ENCODE data around the gene HAL.

The HAL gene

DNA sequence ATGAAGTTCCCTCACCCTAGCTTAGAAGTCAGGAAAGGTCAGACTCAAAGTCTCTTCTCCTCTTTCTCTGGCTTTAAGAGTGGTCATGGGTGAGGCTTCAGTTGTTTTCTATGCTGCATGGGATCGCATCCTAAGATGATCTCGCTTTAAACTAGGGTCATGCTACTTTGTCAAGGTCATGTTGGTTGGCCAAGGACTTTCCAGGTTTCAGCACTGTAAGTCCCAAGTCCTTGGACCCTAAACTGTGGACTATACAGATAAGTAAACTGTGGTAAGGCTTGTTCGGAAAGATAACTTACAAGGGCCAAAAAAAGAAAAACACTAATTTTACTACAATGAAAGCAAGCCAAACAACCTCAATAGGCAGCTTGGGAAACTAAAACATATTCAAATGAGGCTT, 17.4 kb downstream of the HAL start:
- H3K4me3 ChIP-seq (replicated peaks; ENCODE audit: low read depth, low read length), result no peak overlapping the region
- no peaks in the 10 kb centered on the region; the same call in 1 of the 2 replicates for H3K27me3 ChIP-seq (replicated peaks; ENCODE audit: control insufficient read depth, insufficient read depth, low read length)
- DNase-seq (ENCODE audit: extremely low read depth, insufficient read length), result no peak
- H3K36me3 ChIP-seq (ENCODE audit: control insufficient read depth, insufficient read depth, low read length), result no peaks in the 10 kb centered on the region
- TF ChIP-seq, protein P1, sequence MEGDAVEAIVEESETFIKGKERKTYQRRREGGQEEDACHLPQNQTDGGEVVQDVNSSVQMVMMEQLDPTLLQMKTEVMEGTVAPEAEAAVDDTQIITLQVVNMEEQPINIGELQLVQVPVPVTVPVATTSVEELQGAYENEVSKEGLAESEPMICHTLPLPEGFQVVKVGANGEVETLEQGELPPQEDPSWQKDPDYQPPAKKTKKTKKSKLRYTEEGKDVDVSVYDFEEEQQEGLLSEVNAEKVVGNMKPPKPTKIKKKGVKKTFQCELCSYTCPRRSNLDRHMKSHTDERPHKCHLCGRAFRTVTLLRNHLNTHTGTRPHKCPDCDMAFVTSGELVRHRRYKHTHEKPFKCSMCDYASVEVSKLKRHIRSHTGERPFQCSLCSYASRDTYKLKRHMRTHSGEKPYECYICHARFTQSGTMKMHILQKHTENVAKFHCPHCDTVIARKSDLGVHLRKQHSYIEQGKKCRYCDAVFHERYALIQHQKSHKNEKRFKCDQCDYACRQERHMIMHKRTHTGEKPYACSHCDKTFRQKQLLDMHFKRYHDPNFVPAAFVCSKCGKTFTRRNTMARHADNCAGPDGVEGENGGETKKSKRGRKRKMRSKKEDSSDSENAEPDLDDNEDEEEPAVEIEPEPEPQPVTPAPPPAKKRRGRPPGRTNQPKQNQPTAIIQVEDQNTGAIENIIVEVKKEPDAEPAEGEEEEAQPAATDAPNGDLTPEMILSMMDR (IDR thresholded peaks at IDR 0.05; ENCODE audit: insufficient read depth, low read length, poor library complexity, severe bottlenecking), result no peak

DNA sequence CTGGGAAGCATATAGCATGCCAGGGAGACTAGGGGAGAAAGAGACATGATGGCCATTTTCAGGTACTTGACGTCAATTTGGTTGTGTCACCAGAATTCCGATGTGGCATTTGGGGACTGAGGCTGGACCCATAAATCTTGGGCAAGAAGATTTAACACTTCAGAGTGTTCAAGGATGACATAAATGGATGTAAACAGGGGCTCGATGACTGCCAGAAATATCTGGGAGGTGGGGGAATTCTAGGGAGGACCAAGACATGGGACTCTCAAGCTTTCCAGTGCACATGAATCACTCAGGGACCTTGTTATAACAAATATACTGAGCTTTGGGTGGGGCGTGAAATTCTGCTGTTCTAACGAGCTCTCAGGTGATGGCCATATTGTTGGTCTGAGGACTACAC, 17.8 kb downstream of the HAL start:
- Histone ChIP-seq H3K36me3 (ENCODE audit: control insufficient read depth, insufficient read depth, low read length) (no peaks in the 10 kb centered on the region), H3K4me3 (replicated peaks; ENCODE audit: low read depth, low read length) (no peak overlapping the region), H3K27me3 (replicated peaks; ENCODE audit: control insufficient read depth, insufficient read depth, low read length) (no peaks in the 10 kb centered on the region; the same call in 1 of the 2 replicates)
- no peak for DNase-seq (ENCODE audit: extremely low read depth, insufficient read length)
- TF ChIP-seq, protein P1 (IDR thresholded peaks at IDR 0.05; ENCODE audit: insufficient read depth, low read length, poor library complexity, severe bottlenecking), result no peak

DNA sequence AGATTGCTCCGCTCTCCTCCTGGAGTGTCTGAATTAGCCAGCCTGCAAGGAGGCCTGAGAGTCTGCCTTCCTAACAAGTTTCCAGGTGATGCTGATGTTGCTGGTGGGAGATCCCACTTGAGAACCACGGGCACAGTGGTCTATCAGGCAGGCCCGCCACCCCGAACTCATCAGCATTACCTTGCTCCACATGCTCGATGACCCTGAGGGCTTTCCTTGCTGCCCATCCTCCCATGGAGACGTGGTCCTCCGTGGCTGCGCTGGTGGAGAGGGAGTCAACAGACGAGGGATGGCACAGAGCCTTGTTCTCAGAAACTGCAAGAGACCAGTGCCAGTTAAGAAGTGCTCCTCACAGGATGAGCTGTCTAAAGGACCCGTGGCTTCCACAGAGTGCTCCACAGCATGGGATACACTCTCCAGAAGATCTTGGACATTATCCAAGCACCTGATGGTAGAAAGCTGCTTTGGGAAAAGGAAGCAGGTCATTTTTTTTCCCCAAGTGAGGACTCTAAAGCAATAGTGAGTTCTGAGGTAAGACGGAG, 18.3 kb downstream of the HAL start:
- DNase-seq (ENCODE audit: extremely low read depth, insufficient read length), result no peak
- no peaks in the 10 kb centered on the region for H3K36me3 ChIP-seq (ENCODE audit: control insufficient read depth, insufficient read depth, low read length)
- TF ChIP-seq, protein P1 (IDR thresholded peaks at IDR 0.05; ENCODE audit: insufficient read depth, low read length, poor library complexity, severe bottlenecking), result no peak
- no peaks in the 10 kb centered on the region; the same call in 1 of the 2 replicates for H3K27me3 ChIP-seq (replicated peaks; ENCODE audit: control insufficient read depth, insufficient read depth, low read length)
- H3K4me3 ChIP-seq (replicated peaks; ENCODE audit: low read depth, low read length), result no peak overlapping the region

DNA sequence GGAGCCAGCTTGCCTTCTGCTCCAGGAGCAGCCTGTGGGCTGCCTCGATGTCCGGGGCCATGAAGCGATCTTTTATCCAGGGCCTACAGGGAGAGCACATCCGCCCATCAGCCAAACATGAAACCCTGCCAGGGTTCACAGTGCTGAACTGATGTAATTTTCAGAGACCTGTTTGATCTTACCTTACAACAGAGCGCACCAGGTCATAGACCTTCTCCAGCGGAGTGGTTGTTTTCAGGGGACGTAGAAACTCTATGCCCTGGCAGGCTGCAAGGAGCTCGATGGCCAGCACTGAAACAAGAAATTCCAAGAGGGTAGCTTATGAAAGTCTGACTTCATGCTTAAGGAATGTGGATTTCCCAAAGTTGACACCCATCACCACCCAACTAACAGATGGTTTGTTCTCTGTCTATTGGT, 19.7 kb downstream of the HAL start:
- Histone ChIP-seq H3K36me3 (ENCODE audit: control insufficient read depth, insufficient read depth, low read length) (no peaks in the 10 kb centered on the region), H3K27me3 (replicated peaks; ENCODE audit: control insufficient read depth, insufficient read depth, low read length) (no peaks in the 10 kb centered on the region; the same call in 1 of the 2 replicates), H3K4me3 (replicated peaks; ENCODE audit: low read depth, low read length) (no peak overlapping the region)
- no peak for DNase-seq (ENCODE audit: extremely low read depth, insufficient read length)
- TF ChIP-seq, protein P1 (IDR thresholded peaks at IDR 0.05; ENCODE audit: insufficient read depth, low read length, poor library complexity, severe bottlenecking), result no peak

DNA sequence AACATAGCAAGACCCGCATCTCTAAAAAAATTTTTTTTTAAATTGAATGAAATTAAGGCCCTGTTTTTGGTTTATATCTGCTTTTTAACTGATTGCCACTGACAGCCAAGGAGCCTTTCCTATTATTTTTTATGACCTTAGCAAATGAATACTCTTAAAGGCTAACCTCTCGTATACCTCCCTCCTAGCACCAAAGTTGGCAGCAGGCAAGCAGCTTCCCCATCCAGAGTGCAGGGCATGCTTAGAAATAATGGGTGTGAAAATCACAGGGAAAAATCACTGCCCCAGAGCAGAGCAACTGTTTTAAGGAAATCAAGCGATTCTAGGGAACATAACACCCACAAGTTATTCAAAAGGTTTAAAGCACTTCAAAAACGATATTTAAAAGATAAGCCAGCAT, 20.7 kb downstream of the HAL start:
- TF ChIP-seq, protein P1 (IDR thresholded peaks at IDR 0.05; ENCODE audit: insufficient read depth, low read length, poor library complexity, severe bottlenecking), result no peak
- Histone ChIP-seq H3K27me3 (replicated peaks; ENCODE audit: control insufficient read depth, insufficient read depth, low read length) (no peaks in the 10 kb centered on the region; the same call in 1 of the 2 replicates), H3K4me3 (replicated peaks; ENCODE audit: low read depth, low read length) (no peak overlapping the region), H3K36me3 (ENCODE audit: control insufficient read depth, insufficient read depth, low read length) (no peaks in the 10 kb centered on the region)
- DNase-seq (ENCODE audit: extremely low read depth, insufficient read length), result no peak

DNA sequence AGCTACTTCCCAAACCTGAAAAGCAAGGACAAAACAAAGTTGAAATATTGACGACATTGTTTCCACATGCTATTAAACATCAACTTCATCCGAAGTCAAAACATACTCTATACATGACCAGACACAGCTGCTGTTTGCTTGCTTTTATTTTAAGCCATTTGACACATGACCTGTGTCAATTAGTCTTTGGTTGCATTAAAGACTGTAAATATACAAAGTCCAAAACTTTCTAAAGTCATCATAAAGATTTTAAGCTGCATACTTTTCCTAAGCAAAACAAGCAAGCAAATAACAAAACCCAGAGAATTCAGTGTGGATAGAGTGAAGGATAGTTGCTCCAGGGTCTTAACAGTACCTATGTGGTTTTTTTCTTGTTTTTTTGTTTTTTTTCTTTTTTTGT, 21.8 kb downstream of the HAL start:
- TF ChIP-seq, protein P1 (IDR thresholded peaks at IDR 0.05; ENCODE audit: insufficient read depth, low read length, poor library complexity, severe bottlenecking), result no peak
- no peaks in the 10 kb centered on the region; the same call in 1 of the 2 replicates for H3K27me3 ChIP-seq (replicated peaks; ENCODE audit: control insufficient read depth, insufficient read depth, low read length)
- no peak for DNase-seq (ENCODE audit: extremely low read depth, insufficient read length)
- H3K36me3 ChIP-seq (ENCODE audit: control insufficient read depth, insufficient read depth, low read length), result no peaks in the 10 kb centered on the region
- no peak overlapping the region for H3K4me3 ChIP-seq (replicated peaks; ENCODE audit: low read depth, low read length)
